ENCODE measurements around the gene INSR. TPM values are rescaled to one million over a fixed set of nuclear protein-coding genes. Genes with fewer than 3 reads are reported as not detected.

INSR gene
- total RNA-seq, 2 donors from 2014 or later, result 81.9 to 84.9 TPM

DNA sequence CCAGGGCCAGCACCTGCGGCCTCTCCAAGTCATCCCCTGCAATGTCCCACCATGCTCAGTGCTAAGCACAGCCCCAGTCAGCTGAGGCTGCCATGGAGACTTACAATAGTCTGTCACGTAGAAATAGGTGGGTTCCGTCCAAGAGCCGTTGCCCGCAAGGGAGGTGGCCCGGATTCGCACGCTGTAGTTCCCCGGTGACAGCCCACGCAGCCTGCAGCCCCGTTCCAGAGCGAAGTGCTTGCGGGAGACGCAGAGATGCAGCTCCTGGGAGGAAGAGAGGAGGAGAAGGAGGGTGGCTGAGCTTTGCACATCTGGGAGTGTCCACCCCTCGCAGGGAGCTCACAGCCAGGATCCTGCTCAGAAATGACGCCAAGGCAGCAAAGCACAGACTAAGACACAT, 162.2 kb downstream of the INSR start:
- DNase-seq (no peak), ATAC-seq (no peak)
- intact Hi-C loops (cut with DNase I, micrococcal nuclease), result no loop called here

DNA sequence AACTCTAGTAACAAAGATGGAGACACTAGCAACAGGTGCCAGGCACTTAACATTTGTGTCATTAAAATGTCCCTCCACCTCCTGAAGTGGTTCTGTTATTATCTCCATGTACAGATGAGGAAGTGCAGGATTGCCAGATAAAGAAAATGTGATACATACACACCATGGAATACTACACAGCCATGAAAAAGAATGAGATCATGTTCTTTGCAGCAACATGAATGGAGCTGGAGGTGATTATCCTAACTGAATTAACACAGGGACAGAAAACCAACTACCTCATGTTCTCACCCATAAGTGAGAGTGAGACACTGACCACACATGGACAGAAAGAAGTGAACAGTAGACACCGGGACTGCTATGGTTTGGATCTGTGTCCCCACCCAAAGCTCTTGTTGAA, 164.2 kb downstream of the INSR start:
- intact Hi-C loops (cut with DNase I, micrococcal nuclease), result no loop called here
- no peak for DNase-seq
- ATAC-seq, result no peak

DNA sequence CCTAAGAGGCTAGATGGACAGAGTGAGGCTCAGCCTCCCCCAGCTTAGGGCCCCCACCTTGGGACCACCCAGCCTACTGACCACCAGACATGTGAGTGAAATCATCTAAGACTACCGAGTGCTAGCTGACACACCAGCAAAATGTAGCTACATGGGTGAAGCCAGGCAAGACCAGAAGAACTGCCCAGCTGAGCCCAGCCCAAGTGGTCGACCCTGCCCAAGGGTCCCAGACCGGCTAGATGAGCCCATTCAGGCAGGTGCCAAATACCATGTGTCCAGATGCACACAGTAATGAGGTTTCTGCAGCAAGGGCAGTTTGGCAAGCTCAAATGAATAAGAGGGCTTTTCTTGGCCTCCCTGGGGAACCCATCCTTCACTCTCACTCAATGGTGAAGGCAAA, 168.1 kb downstream of the INSR start:
- ATAC-seq (no peak), DNase-seq (no peak)
- intact Hi-C loops (cut with DNase I, micrococcal nuclease), result no loop called here

DNA sequence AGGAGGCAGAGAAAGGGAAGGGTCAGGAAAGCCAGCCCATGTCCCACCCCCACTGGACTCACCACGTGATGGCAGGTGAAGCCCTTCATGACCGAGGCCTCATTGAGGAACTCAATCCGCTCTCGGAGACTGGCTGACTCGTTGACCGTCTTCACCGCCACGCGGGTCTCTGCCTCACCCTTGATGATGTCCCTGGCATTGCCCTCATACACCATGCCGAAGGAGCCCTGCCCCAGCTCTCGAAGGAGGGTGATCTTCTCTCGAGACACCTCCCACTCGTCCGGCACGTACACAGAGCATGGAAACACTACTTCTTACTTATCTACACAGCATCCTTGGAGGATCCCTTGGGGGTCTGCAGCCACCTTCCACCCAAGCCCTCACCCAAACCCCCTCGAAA, 169.0 kb downstream of the INSR start:
- no peak for DNase-seq
- ATAC-seq, result no peak
- intact Hi-C loops (cut with DNase I, micrococcal nuclease), result no loop called here

DNA sequence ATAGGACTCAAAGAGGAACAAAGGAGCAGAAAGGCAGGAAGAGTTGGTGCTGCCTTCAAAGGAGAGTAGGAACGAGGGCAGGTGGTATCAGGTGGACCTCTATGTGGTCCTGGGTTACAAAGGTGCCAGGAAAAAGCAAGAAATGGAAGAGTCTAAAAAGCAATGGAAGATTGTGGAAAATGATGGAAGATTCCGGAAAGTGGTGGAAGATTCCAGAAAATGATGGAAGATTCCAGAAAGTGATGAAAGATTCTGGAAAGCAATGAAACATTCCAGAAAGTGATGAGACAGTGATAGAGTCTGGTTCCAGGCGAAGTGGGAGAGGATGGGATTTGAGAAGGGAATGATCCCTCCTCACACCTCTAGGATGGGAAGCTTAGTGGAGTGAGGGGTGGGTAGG, 169.4 kb downstream of the INSR start:
- intact Hi-C loops (cut with DNase I, micrococcal nuclease), result no loop called here
- DNase-seq (no peak), ATAC-seq (no peak)

DNA sequence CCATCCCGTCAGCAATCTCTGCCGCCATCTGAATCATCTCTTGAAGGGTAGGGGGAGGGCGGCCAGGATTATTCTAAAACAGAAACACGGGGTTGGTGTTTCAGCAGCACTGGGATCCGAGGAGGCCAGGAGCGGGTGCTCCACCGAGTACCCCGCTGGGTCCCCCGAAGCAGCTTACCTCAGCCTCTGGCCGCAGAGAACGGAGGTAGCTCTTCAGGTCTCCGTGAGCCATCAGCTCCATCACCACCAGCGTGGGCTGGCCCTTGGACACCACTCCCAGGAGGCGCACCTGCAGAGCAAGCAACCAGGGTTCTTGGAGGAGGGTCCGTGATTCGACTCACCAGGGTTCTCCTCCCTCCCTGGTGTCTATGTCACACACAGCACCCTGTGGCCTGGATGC, 171.5 kb downstream of the INSR start:
- ATAC-seq (no peak), DNase-seq (no peak)
- intact Hi-C loops (cut with DNase I, micrococcal nuclease), result no loop called here

DNA sequence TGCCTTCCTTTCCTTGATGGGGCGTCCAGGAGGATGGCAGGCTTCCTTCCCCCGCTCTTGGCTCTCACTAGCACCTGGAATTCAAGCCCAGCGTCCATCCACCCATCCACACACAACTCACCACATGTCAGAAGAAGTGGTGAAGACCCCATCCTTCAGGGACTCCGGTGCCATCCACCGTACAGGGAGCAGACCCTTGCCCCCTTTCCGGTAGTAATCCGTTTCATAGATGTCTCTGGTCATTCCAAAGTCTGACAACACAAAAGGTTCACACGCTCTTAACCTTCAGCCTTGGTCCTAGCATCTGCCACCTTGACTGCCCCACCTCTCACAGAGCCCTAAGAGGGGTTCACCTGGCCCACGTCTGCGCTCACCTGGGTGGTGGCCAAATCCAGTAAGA, 173.7 kb downstream of the INSR start:
- ATAC-seq (no peak), DNase-seq (no peak)
- intact Hi-C loops (cut with DNase I, micrococcal nuclease), result loop anchor here in 1 of 2 donors (2.0 kb wide), 1 partner anchor 38 kb away; no protein-coding TSS in a partner anchor

DNA sequence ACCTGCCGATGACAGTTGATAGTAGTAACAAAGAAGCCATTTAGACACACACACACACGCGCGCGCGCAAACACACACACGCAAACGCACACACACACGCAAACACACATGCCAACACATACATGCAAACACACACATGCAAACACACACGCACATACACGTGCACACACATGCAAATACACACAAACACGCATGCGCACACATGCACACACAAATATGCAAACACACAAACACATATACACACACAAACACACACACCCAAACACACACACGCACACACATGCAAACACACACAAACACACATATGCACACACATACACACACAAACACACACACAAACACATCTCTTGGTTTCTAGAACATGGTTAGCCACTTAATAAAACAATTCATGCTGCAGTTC, 174.6 kb downstream of the INSR start:
- DNase-seq (no peak), ATAC-seq (no peak)
- intact Hi-C loops (cut with DNase I, micrococcal nuclease), result no loop called here

DNA sequence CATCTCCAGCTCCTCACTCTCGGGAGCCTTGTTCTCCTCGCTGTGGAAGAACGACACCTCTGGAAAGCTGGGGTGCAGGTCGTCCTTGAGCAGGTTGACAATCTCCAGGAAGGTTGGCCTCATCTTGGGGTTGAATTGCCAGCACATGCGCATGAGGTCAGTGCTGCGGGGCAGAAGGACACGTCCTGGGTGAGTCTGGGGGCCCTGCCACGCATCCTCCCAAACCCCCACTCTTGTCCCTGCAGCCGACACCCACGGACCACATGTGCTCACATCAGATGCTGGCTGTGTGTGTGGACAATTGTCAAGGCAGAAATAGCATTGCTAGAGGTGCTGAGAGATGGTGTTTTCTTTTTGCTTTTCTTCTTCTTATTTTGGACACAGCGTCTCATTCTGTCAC, 177.0 kb downstream of the INSR start:
- intact Hi-C loops (cut with DNase I, micrococcal nuclease), result no loop called here
- ATAC-seq, result no peak
- no peak for DNase-seq

DNA sequence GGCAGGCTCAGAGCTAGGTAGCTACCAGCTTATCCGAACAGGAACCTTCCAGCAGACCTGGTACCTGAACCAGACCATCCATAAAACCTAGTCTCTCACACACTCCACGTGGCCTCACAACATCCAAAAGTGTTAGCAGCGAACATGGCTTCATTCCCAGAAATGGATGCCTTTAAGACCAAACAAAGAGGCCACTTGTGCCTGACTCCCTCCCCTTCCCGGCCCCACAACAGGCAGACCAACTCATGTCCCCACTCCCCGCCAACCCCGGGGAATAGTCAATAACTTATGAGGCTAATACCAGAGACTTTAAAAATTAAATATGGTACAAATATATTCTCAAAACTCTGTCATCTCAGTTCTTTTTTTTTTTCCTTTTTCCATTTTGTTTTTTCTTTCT, 178.5 kb downstream of the INSR start:
- intact Hi-C loops (cut with DNase I, micrococcal nuclease), result no loop called here
- DNase-seq, result no peak
- ATAC-seq, result no peak

DNA sequence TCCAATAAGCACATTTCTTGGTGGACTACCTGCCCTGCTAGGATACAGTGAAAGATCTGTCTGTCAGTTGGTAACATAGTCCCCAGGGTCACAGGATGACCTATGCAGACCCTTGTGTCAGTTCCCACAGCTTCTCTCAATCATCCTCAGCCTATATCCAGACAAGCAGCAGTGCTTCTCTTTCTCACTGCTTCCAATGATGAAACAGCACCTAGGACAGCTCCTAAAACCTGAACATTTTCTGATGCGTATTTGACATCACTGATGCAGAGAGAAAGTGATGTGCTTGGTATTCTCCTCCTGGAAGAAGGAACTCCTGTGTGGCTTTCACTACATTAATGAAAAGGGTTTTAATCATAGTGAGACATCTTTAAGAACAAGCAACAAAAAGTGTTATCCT, 181.0 kb downstream of the INSR start:
- ATAC-seq (no peak), DNase-seq (no peak)
- intact Hi-C loops (cut with DNase I, micrococcal nuclease), result no loop called here

DNA sequence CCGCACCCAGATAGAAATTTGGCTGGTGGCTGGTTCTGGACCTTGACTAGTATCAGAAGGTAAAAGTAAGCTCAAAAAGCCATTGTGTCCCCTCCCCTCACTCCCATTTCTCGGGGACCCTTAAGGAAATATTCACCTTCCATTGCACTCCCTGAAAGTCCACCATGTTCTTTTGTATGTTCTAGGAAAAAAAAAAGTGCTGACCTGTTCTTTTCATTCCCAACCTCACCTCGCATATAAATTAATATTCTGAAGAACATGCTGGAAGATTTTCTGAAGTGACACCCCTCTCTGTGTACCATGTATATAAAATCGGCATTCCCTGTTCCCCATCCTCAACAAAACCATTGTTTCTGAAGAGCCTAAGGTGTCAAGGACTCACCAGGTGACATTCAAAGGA, 181.5 kb downstream of the INSR start:
- ATAC-seq (no peak), DNase-seq (no peak)
- intact Hi-C loops (cut with DNase I, micrococcal nuclease), result no loop called here

DNA sequence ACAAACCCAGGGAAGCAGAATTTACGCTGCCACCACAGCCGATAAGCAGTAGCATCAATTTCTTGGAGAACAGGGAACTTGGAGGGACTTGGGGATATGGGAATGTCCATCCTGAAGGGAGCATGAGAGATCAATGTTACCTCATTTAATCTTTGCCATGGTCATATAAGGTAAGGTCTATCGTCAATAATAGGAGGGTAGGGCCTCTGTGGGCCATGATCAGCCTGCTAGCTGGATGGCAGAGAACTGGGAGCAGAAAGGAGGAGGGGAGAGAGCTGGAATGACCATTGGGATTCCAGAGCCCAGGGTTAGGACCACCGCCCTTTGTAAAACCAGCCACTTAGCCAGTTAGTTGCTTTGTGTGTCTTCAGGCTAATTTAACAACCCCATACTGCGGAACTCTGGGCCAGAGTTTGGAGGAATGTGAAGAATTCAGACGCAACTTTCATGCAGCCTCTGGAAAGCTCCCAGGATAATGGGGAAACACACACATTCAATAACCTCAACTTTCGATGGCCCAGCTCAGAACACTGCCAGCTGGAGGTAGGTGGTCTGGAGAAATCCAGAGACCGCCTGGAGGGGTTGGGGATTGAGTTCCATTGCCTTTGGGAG, 184.4 kb downstream of the INSR start:
- ATAC-seq, result no peak
- intact Hi-C loops (cut with DNase I, micrococcal nuclease), result no loop called here

DNA sequence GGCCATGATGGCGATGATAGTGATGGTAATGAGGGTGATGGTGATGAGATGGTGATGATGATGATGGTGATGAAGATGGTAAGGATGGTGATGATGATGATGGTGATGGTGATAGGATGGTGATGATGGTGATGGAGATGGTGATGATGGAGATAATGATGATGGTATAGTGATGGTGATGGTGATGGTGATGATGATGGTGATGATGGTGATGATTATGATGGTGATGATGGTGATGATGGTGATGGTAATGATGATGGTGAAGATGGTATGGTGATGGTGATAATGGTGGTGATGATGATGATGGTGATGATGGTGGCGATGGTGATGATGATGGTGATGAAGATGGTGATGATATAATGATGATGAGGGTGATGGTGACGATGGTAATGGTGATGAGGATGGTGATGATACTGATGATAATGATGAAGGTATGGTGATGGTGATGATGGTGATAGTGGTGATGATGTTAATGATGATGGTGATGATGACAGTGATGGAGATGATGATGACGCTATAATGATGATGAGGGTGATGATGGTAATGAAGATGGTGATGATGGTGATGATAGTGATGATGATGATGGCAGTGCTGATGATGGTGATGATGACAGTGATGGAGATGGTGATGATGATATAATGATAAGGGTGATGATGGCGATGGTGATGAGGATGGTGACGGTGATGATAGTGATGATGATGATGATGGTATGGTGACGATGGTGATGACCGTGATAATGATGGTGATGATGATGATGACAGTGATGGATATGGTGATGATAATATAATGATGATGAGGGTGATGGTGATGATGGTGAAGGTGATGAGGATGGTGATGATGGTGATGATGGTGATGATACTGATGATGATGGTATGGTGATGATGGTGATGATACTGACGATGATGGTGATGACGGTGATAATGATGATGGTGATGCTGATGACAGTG, 187.2 kb downstream of the INSR start:
- DNase-seq (no peak), ATAC-seq (no peak)
- intact Hi-C loops (cut with DNase I, micrococcal nuclease), result no loop called here

More for the DNA sequence above, 184.4 kb downstream of the INSR start:
- DNase-seq, result no peak

DNA sequence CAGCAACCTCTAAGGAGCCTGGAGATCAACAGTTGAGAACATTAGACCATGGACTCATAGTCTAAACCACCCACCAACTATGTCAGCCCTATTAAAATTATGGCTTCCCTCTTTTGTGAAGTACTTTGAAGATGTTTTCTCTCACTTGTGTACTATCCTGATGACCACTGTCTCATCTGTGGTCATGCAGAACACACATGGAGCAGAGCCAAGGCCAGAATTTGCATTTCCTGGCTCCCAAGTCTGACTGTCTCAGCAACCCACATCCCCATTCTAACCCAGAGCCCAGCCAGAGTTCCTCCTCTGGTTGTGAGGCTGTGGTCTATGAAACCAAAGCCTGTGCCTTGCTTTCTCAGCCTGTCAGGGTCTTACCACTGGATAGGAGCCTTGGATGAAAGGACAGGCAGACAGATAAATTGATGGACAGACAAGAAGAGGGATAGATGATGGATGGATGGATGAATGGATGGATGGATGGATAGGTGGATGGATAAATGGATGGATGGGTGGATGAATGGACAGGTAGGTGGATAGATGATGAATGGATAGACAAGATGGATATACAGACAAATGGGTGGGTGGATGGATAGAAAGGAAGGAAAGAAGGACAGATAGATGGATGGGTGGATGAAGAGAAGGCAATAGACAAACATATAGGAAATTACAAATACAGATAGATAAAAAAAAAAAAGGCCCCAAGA, 189.3 kb downstream of the INSR start:
- DNase-seq (no peak), ATAC-seq (no peak)
- intact Hi-C loops (cut with DNase I, micrococcal nuclease), result loop anchor here in 1 of 2 donors (5.0 kb wide), 1 partner anchor 237 kb away; no protein-coding TSS in a partner anchor

DNA sequence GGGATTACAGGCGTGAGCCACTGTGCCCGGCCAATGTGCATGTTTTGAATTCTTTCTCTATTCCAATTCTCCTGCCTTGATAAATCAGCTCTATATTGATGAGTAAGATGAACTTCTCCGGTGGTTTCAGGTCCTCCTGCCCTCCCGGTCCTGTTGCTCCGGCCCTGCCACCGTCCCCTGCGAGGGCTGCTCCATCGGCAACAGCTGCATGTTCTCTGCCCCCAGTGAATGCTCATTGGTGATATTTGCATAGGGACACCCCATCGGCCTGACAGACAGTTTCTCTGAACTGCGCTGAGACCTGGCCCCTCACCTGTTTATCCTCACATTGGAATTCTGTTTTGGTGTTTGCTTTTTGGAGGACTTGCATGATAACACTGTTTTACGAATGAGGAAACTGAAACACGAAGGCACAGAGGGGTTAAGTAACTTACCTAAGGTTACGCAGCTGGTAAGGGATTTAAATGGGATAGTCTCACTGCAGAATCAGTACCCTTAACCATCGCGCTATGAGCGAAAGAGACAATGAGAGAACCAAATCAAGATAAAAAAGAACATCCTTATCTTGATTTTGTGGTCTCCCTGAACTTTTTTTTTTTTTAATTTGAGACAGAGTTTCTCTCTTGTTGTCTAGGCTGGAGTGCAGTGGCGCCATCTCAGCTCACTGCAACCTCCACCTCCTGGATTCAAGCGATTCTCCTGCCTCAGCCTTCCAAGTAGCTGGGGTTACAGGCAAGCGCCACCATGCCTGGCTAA, 192.5 kb downstream of the INSR start:
- DNase-seq (no peak), ATAC-seq (no peak)
- intact Hi-C loops (cut with DNase I, micrococcal nuclease), result loop anchor here in 1 of 2 donors (5.0 kb wide), 1 partner anchor 241 kb away; no protein-coding TSS in a partner anchor

DNA sequence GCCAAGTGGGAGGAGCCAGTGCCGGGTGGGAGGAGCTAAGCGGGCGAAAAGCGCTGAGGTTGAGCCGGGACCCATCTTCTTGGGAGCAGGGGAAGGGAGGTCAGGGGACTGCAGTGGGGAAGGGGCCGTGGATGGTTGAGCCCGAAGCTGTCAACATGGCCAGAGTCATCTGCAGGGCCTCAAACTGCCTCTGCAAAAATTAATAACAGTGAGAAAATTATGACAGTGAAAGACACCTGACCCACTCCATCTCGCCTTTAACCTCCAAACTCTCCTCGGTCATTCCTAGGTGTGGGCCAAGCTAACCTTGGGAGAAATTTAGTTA, 194.7 kb downstream of the INSR start:
- intact Hi-C loops (cut with DNase I, micrococcal nuclease), result no loop called here

DNA sequence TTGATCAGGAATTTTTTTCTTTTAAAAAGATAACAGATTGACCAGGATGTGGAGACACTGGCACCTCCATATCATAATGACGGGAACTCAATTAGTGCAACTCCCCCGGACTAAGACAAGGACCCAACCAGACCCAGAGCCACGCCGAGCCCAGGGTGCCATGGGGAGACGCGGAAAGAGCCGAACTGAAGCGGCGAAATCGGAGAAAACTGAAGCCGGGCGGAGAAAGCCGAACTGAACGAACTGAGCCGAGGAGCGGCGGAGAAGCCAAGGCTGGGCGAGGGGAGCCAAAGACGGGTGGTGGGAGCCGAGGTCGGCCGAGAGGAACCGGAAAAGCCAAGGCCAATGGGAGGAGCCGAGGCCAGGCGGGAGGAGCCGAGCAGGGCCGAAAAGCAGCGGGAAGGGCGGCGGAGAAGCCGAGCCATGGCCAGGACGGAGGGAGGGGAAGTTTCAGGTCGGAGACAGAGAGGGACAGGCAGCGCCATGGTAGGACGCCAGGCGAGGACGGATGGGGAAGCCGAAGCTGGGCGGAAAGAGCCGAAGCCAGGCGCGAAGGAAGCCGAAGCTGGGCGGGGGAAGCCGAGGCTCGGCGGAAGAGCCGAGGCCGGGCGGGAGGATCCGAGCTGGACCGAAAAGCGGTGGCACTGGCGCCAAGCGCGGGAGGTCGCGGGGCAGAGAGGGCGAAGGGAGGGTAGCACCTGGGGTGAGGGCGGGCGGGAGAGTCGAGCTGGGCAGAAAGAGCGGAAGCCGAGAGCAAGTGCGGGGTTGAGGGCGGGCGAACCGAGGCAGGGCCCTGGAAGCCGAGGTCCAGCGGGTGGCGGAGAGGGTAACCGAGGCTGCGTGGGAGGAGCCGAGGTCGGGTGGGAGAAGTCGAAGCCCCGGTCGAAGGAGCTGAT, 195.3 kb downstream of the INSR start:
- intact Hi-C loops (cut with DNase I, micrococcal nuclease), result no loop called here
- ATAC-seq (peak; percentile 93), DNase-seq (peak; percentile 89 to 95)

More for the DNA sequence above, 194.7 kb downstream of the INSR start:
- ATAC-seq, result no peak
- DNase-seq, result no peak

Measured in left colon (tissue), 2 donors.